ENCODE measurements around the gene PPP4R3B. TPM values are rescaled to one million over a fixed set of nuclear protein-coding genes. Genes with fewer than 3 reads are reported as not detected.

Gene PPP4R3B
- total RNA-seq = 10 to 100 TPM; 66.3 to 72.2 (median 71.2) TPM

- DNase-seq = peak; percentile 97
- H3K36me3 Mint-ChIP-seq (ENCODE audit: insufficient read depth) = peaks cover 24% of the 10 kb centered on the region
- no peaks in the 10 kb centered on the region for H3K9me3 Mint-ChIP-seq
- peaks cover 51% of the 10 kb centered on the region for H3K4me1 Mint-ChIP-seq (ENCODE audit: low read depth)
- ATAC-seq = peak; percentile 85 to 89
- no peak within 1 kb of the TSS for H3K4me3 Mint-ChIP-seq
- no peaks in the 10 kb centered on the region for H3K27me3 Mint-ChIP-seq (ENCODE audit: low read depth)
Measured at GRCh38 chr2:55617175-55618024, at the start of gene PPP4R3B. PPP4R3B (minus strand) TSS chr2:55617622; CDS start chr2:55617285, 337 bp downstream.

- no peak for DNase-seq
- Mint-ChIP-seq H3K36me3 (ENCODE audit: insufficient read depth) (peaks cover 48% of the 10 kb centered on the region), H3K9me3 (no peaks in the 10 kb centered on the region)
Measured at GRCh38 chr2:55653255-55653654, 35.8 kb upstream of the PPP4R3B start.

GRCh38 chr2:55649211-55649610, 31.8 kb upstream of the PPP4R3B start:
- Mint-ChIP-seq H3K36me3 (ENCODE audit: insufficient read depth) (peaks cover 33% of the 10 kb centered on the region), H3K4me3 (no peak overlapping the region), H3K9me3 (no peaks in the 10 kb centered on the region), H3K4me1 (ENCODE audit: low read depth) (no peaks in the 10 kb centered on the region), H3K27me3 (ENCODE audit: low read depth) (no peaks in the 10 kb centered on the region)
- no peak for DNase-seq
- no peak for ATAC-seq

More at GRCh38 chr2:55653255-55653654, 35.8 kb upstream of the PPP4R3B start:
- Mint-ChIP-seq H3K27me3 (ENCODE audit: low read depth) (no peaks in the 10 kb centered on the region), H3K4me3 (no peak overlapping the region), H3K4me1 (ENCODE audit: low read depth) (no peaks in the 10 kb centered on the region)
- ATAC-seq = no peak

GRCh38 chr2:55636831-55637230, 19.4 kb upstream of the PPP4R3B start:
- DNase-seq (no peak), ATAC-seq (no peak)
- Mint-ChIP-seq H3K4me3 (no peak overlapping the region), H3K4me1 (ENCODE audit: low read depth) (no peaks in the 10 kb centered on the region), H3K27me3 (ENCODE audit: low read depth) (no peaks in the 10 kb centered on the region), H3K36me3 (ENCODE audit: insufficient read depth) (peaks cover 24% of the 10 kb centered on the region), H3K9me3 (no peaks in the 10 kb centered on the region)

- Mint-ChIP-seq H3K9me3 (no peaks in the 10 kb centered on the region), H3K27me3 (ENCODE audit: low read depth) (no peaks in the 10 kb centered on the region), H3K4me1 (ENCODE audit: low read depth) (peaks cover 24% of the 10 kb centered on the region), H3K36me3 (ENCODE audit: insufficient read depth) (peaks cover 18% of the 10 kb centered on the region), H3K4me3 (no peak overlapping the region)
- ATAC-seq (peak in 1 of 2 donors; percentile 18), DNase-seq (no peak)
Measured at GRCh38 chr2:55628931-55629330, 11.5 kb upstream of the PPP4R3B start.

- no peaks in the 10 kb centered on the region for H3K9me3 Mint-ChIP-seq
- DNase-seq (no peak), ATAC-seq (no peak)
- no peaks in the 10 kb centered on the region for H3K27me3 Mint-ChIP-seq (ENCODE audit: low read depth)
- H3K4me1 Mint-ChIP-seq (ENCODE audit: low read depth) = peaks cover 34% of the 10 kb centered on the region
- H3K36me3 Mint-ChIP-seq (ENCODE audit: insufficient read depth) = peaks cover 22% of the 10 kb centered on the region
- no peak overlapping the region for H3K4me3 Mint-ChIP-seq
Measured at GRCh38 chr2:55627915-55628314, 10.5 kb upstream of the PPP4R3B start.

GRCh38 chr2:55621802-55622201, 4.4 kb upstream of the PPP4R3B start:
- peaks cover 24% of the 10 kb centered on the region for H3K36me3 Mint-ChIP-seq (ENCODE audit: insufficient read depth)
- ATAC-seq (no peak), DNase-seq (no peak)
- H3K4me3 Mint-ChIP-seq = no peak overlapping the region
- no peaks in the 10 kb centered on the region for H3K9me3 Mint-ChIP-seq
- no peaks in the 10 kb centered on the region for H3K27me3 Mint-ChIP-seq (ENCODE audit: low read depth)
- peaks cover 66% of the 10 kb centered on the region for H3K4me1 Mint-ChIP-seq (ENCODE audit: low read depth)

GRCh38 chr2:55620123-55620779, 2.8 kb upstream of the PPP4R3B start:
- Mint-ChIP-seq H3K4me3 (peak overlapping the region; percentile 65), H3K36me3 (ENCODE audit: insufficient read depth) (peaks cover 18% of the 10 kb centered on the region), H3K4me1 (ENCODE audit: low read depth) (peaks cover 58% of the 10 kb centered on the region), H3K27me3 (ENCODE audit: low read depth) (no peaks in the 10 kb centered on the region), H3K9me3 (no peaks in the 10 kb centered on the region)
- ATAC-seq = no peak
- DNase-seq = no peak

GRCh38 chr2:55618275-55619055, 1.0 kb upstream of the PPP4R3B start:
- Mint-ChIP-seq H3K4me1 (ENCODE audit: low read depth) (peaks cover 60% of the 10 kb centered on the region), H3K27me3 (ENCODE audit: low read depth) (no peaks in the 10 kb centered on the region), H3K36me3 (ENCODE audit: insufficient read depth) (peaks cover 23% of the 10 kb centered on the region), H3K9me3 (no peaks in the 10 kb centered on the region), H3K4me3 (no peak overlapping the region)
- ATAC-seq = peak; percentile 11 to 13
- DNase-seq = peak; percentile 20

GRCh38 chr2:55618025-55618274, 528 bp upstream of the PPP4R3B start:
- DNase-seq (no peak), ATAC-seq (no peak)
- Mint-ChIP-seq H3K27me3 (ENCODE audit: low read depth) (no peaks in the 10 kb centered on the region), H3K9me3 (no peaks in the 10 kb centered on the region), H3K4me1 (ENCODE audit: low read depth) (peaks cover 57% of the 10 kb centered on the region), H3K36me3 (ENCODE audit: insufficient read depth) (peaks cover 26% of the 10 kb centered on the region), H3K4me3 (no peak overlapping the region)

GRCh38 chr2:55616551-55617174, 759 bp downstream of the PPP4R3B start:
- Mint-ChIP-seq H3K27me3 (ENCODE audit: low read depth) (no peaks in the 10 kb centered on the region), H3K4me1 (ENCODE audit: low read depth) (peaks cover 44% of the 10 kb centered on the region), H3K4me3 (no peak overlapping the region), H3K9me3 (no peaks in the 10 kb centered on the region), H3K36me3 (ENCODE audit: insufficient read depth) (peaks cover 24% of the 10 kb centered on the region)
- DNase-seq (peak; percentile 15), ATAC-seq (peak; percentile 7 to 9)

- peaks cover 36% of the 10 kb centered on the region for H3K36me3 Mint-ChIP-seq (ENCODE audit: insufficient read depth)
- DNase-seq (no peak), ATAC-seq (no peak)
- H3K9me3 Mint-ChIP-seq = no peaks in the 10 kb centered on the region
- peaks cover 54% of the 10 kb centered on the region for H3K4me1 Mint-ChIP-seq (ENCODE audit: low read depth)
- H3K4me3 Mint-ChIP-seq = no peak overlapping the region
- H3K27me3 Mint-ChIP-seq (ENCODE audit: low read depth) = no peaks in the 10 kb centered on the region
Measured at GRCh38 chr2:55611997-55612396, 5.4 kb downstream of the PPP4R3B start.

- H3K4me1 Mint-ChIP-seq (ENCODE audit: low read depth) = peaks cover 57% of the 10 kb centered on the region
- no peak overlapping the region for H3K4me3 Mint-ChIP-seq
- peaks cover 38% of the 10 kb centered on the region for H3K36me3 Mint-ChIP-seq (ENCODE audit: insufficient read depth)
- peak; percentile 42 for ATAC-seq
- DNase-seq = no peak
- H3K9me3 Mint-ChIP-seq = no peaks in the 10 kb centered on the region
- H3K27me3 Mint-ChIP-seq (ENCODE audit: low read depth) = no peaks in the 10 kb centered on the region
Measured at GRCh38 chr2:55610954-55611743, 6.3 kb downstream of the PPP4R3B start.

Measured in activated T-cell treated with anti-CD3 and anti-CD28 coated beads, Interleukin-2, amount 50 U/mL, for 4 hours (primary cell).